Measurements from ENCODE around the gene DCTN4. TPM values are rescaled to one million over a fixed set of nuclear protein-coding genes. Genes with fewer than 3 reads are reported as not detected.
A peak's percentile ranks its signal among the peaks of the same experiment; 100 is the strongest.

The DCTN4 gene
- total RNA-seq, 2 donors from 2014 or later = 68.4 to 87.1 TPM

GRCh38 chr5:150787656-150788055 lies 28.8 kb upstream of the DCTN4 start:
- TF ChIP-seq CTCF (IDR thresholded peaks at IDR 0.05) = no peak
- TF ChIP-seq POLR2A (IDR thresholded peaks at IDR 0.05) = no peak
- TF ChIP-seq POLR2AphosphoS5 (IDR thresholded peaks at IDR 0.05) = no peak
- Histone ChIP-seq H3K4me3 (no peak overlapping the region), H3K27ac (peak overlapping the region in 1 of 2 donors; percentile 0), H3K36me3 (no peaks in the 10 kb centered on the region), H3K27me3 (replicated peaks; ENCODE audit: insufficient read depth) (no peaks in the 10 kb centered on the region), H3K9me3 (no peaks in the 10 kb centered on the region), H3K4me1 (replicated peaks) (peaks cover 6% of the 10 kb centered on the region)
- 35% methylated on average over 1 of the region's 1 CpG for WGBS
- DNase-seq (ENCODE audit: low spot score) = no peak
- intact Hi-C loops (cut with DNase I) = loop anchor here (10.0 kb wide), 1 partner anchor 217 kb away; no protein-coding TSS in a partner anchor

GRCh38 chr5:150786876-150787275 lies 28.1 kb upstream of the DCTN4 start:
- H3K4me1 ChIP-seq (replicated peaks) = peaks cover 6% of the 10 kb centered on the region
- H3K27ac ChIP-seq = peak overlapping the region in 1 of 2 donors; percentile 0
- WGBS = 87% methylated on average over 1 of the region's 1 CpG
- H3K9me3 ChIP-seq = no peaks in the 10 kb centered on the region
- H3K27me3 ChIP-seq (replicated peaks; ENCODE audit: insufficient read depth) = no peaks in the 10 kb centered on the region
- no peak for DNase-seq (ENCODE audit: low spot score)
- TF ChIP-seq POLR2AphosphoS5 (IDR thresholded peaks at IDR 0.05) (no peak), POLR2A (IDR thresholded peaks at IDR 0.05) (no peak), CTCF (IDR thresholded peaks at IDR 0.05) (no peak)
- no peak overlapping the region for H3K4me3 ChIP-seq
- no peaks in the 10 kb centered on the region for H3K36me3 ChIP-seq
- intact Hi-C loops (cut with DNase I) = loop anchor here (10.0 kb wide), 1 partner anchor 218 kb away; no protein-coding TSS in a partner anchor

GRCh38 chr5:150785950-150786349 lies 27.1 kb upstream of the DCTN4 start:
- TF ChIP-seq POLR2A (IDR thresholded peaks at IDR 0.05) (no peak), POLR2AphosphoS5 (IDR thresholded peaks at IDR 0.05) (no peak), CTCF (IDR thresholded peaks at IDR 0.05) (no peak)
- DNase-seq (ENCODE audit: low spot score) = no peak
- WGBS = 91% methylated on average over 1 of the region's 1 CpG
- Histone ChIP-seq H3K27me3 (replicated peaks; ENCODE audit: insufficient read depth) (no peaks in the 10 kb centered on the region), H3K4me3 (no peak overlapping the region), H3K36me3 (no peaks in the 10 kb centered on the region), H3K9me3 (no peaks in the 10 kb centered on the region), H3K4me1 (replicated peaks) (peaks cover 6% of the 10 kb centered on the region), H3K27ac (no peak overlapping the region)
- intact Hi-C loops (cut with DNase I) = loop anchor here (10.0 kb wide), 1 partner anchor 219 kb away; no protein-coding TSS in a partner anchor

- no peaks in the 10 kb centered on the region for H3K9me3 ChIP-seq
- no peak for TF ChIP-seq CTCF (IDR thresholded peaks at IDR 0.05)
- peak; percentile 97 for TF ChIP-seq POLR2AphosphoS5 (IDR thresholded peaks at IDR 0.05)
- no peak for TF ChIP-seq POLR2A (IDR thresholded peaks at IDR 0.05)
- H3K4me3 ChIP-seq = no peak overlapping the region
- intact Hi-C loops (cut with DNase I) = loop anchor here (10.0 kb wide), 1 partner anchor 221 kb away; no protein-coding TSS in a partner anchor
- H3K27me3 ChIP-seq (replicated peaks; ENCODE audit: insufficient read depth) = no peaks in the 10 kb centered on the region
- no peaks in the 10 kb centered on the region for H3K36me3 ChIP-seq
- peaks cover 10% of the 10 kb centered on the region for H3K4me1 ChIP-seq (replicated peaks)
- H3K27ac ChIP-seq = peak overlapping the region; percentile 86 to 88
- WGBS = 0% methylated on average over 7 of the region's 7 CpGs
- peak; percentile 92 for DNase-seq (ENCODE audit: low spot score)
Measured at GRCh38 chr5:150783422-150783928, 24.7 kb upstream of the DCTN4 start.

GRCh38 chr5:150782850-150783249 lies 24.0 kb upstream of the DCTN4 start:
- intact Hi-C loops (cut with DNase I) = loop anchor here (10.0 kb wide), 1 partner anchor 222 kb away; no protein-coding TSS in a partner anchor
- H3K4me3 ChIP-seq = no peak overlapping the region

More at GRCh38 chr5:150782850-150783249, 24.0 kb upstream of the DCTN4 start:
- TF ChIP-seq POLR2AphosphoS5 (IDR thresholded peaks at IDR 0.05) = no peak
- no peak for TF ChIP-seq CTCF (IDR thresholded peaks at IDR 0.05)
- no peak for TF ChIP-seq POLR2A (IDR thresholded peaks at IDR 0.05)
- no peaks in the 10 kb centered on the region for H3K36me3 ChIP-seq
- H3K9me3 ChIP-seq = no peaks in the 10 kb centered on the region
- DNase-seq (ENCODE audit: low spot score) = no peak
- WGBS = 23% methylated on average over 3 of the region's 3 CpGs
- no peaks in the 10 kb centered on the region for H3K27me3 ChIP-seq (replicated peaks; ENCODE audit: insufficient read depth)
- peak overlapping the region; percentile 86 to 88 for H3K27ac ChIP-seq
- peaks cover 10% of the 10 kb centered on the region for H3K4me1 ChIP-seq (replicated peaks)
